Esophagus muscularis mucosa (tissue), 4 donors: ENCODE results near the gene CYP19A1. TPM values are rescaled to one million over a fixed set of nuclear protein-coding genes. Genes with fewer than 3 reads are reported as not detected.
A peak's percentile ranks its signal among the peaks of the same experiment; 100 is the strongest.
"Not testable (repeated sequence)": the region's sequence is repeated elsewhere in the genome, so short reads cannot be mapped to it uniquely, and the experiment has no call there.

ENCODE experiments used
- DNase-seq: peaks from one replicate; pipeline ENCODE4 v3.0.0-alpha.2; 2017; ENCODE audit errors: extremely low spot score
- H3K27ac ChIP-seq, 4 donors: fragments of 200-600 bp; sonication (generic); replicated peaks in 1 of 4; 1 replicate in 3 of 4; 2 replicates in 1 of 4; pipeline ENCODE4 v1.5.1; 2016 to 2019; ENCODE audit warnings: mild to moderate bottlenecking in 1 of 4
- H3K27me3 ChIP-seq, 4 donors: fragments of 200-600 bp; sonication (generic); one replicate each; pipeline versions ENCODE4 v1.5.1 to v1.6.0; 2016 to 2019
- H3K36me3 ChIP-seq, 4 donors: fragments of 200-600 bp; sonication (generic); one replicate each; pipeline ENCODE4 v1.5.1; 2016 to 2019
- H3K4me1 ChIP-seq, 4 donors: fragments of 200-600 bp; sonication (generic); one replicate each; pipeline ENCODE4 v1.5.1; 2016 to 2019
- H3K4me3 ChIP-seq, 4 donors: fragments of 200-600 bp; sonication (generic); 1 replicate in 2 of 4; 2 replicates in 2 of 4; pipeline ENCODE4 v1.5.1; 2016 to 2019; ENCODE audit warnings: mild to moderate bottlenecking in 4 of 4, moderate library complexity in 1 of 4
- H3K9me3 ChIP-seq, 4 donors: fragments of 200-600 bp; sonication (generic); 1 replicate in 3 of 4; 2 replicates in 1 of 4; pipeline ENCODE4 v1.5.1; 2016 to 2019
- CTCF ChIP-seq, 3 experiments: fragments of 200-600 bp in 2 of 3; fragments of 450-650 bp in 1 of 3; sonication (generic) in 2 of 3; IDR thresholded peaks; one replicate each; pipeline ENCODE4 v1.5.1; 2017 to 2019; ENCODE audit warnings: antibody characterized with exemption in 3 of 3, mild to moderate bottlenecking in 2 of 3, moderate library complexity in 1 of 3
- EP300 ChIP-seq: sonication (generic); formaldehyde crosslinking; IDR thresholded peaks from one replicate; pipeline ENCODE4 v1.6.1; 2017; ENCODE audit warnings: antibody characterized with exemption
- POLR2A ChIP-seq: fragments of 450-650 bp; IDR thresholded peaks from one replicate; pipeline ENCODE4 v1.6.1; 2017; ENCODE audit warnings: antibody characterized with exemption, moderate library complexity, mild to moderate bottlenecking, low read depth
- POLR2AphosphoS5 ChIP-seq, 2 donors: sonication (generic); formaldehyde crosslinking; IDR thresholded peaks; one replicate each; pipeline ENCODE4 v1.6.1; 2017; ENCODE audit warnings: antibody characterized with exemption in 2 of 2
- WGBS: methylation state at CpG from one replicate; pipeline ENCODE4 v1.1.5; 2018; 5-methylcytosine and 5-hydroxymethylcytosine counted together
- intact Hi-C: fragments of 100-400 bp; cut with DNase I; formaldehyde crosslinking; loops from one replicate; pipeline ENCODE4 v1.15.1; 2023
- total RNA-seq, 4 donors: library from RNA; depleted of rRNA; stranded (reverse); fragments of >200 nt; gene quantifications; one replicate each; pipeline versions ENCODE4 v1.1.0 to v1.2.1, GENCODE V29; 2016

Gene CYP19A1
- total RNA-seq, 4 donors from 2014 or later = 1.5 to 3.5 (median 2.1) TPM; not detected in 1

- DNase-seq = no peak
- H3K27me3 ChIP-seq = peaks cover 0 to 16% (median 0%) of the 10 kb centered on the region in 4 donors
- H3K27ac ChIP-seq = no peak overlapping the region
- intact Hi-C loops = no loop called here
- H3K4me3 ChIP-seq = no peak overlapping the region
- H3K9me3 ChIP-seq = no peaks in the 10 kb centered on the region
- TF ChIP-seq EP300 = no peak
- H3K36me3 ChIP-seq = no peaks in the 10 kb centered on the region
- H3K4me1 ChIP-seq = peaks cover 11 to 16% (median 13%) of the 10 kb centered on the region in 4 donors
- WGBS = 80% methylated on average over 7 of the region's 7 CpGs
These were observed 147.2 kb downstream of the CYP19A1 start for GRCh38 chr15:51191072-51191670.

GRCh38 chr15:51190424-51191068 is 147.8 kb downstream of the CYP19A1 start:
- peaks cover 11 to 16% (median 13%) of the 10 kb centered on the region in 4 donors for H3K4me1 ChIP-seq
- TF ChIP-seq POLR2AphosphoS5 (IDR thresholded peaks at IDR 0.05) (no peak), EP300 (no peak), CTCF (IDR thresholded peaks at IDR 0.05) (no peak), POLR2A (no peak)
- no peaks in the 10 kb centered on the region for H3K36me3 ChIP-seq
- 84% methylated on average over 8 of the region's 8 CpGs for WGBS
- H3K27me3 ChIP-seq = peaks cover 0 to 12% (median 0%) of the 10 kb centered on the region in 4 donors
- no peak for DNase-seq
- intact Hi-C loops = no loop called here
- no peak overlapping the region for H3K4me3 ChIP-seq
- no peak overlapping the region for H3K27ac ChIP-seq
- H3K9me3 ChIP-seq = no peaks in the 10 kb centered on the region

GRCh38 chr15:51189669-51190385 is 148.6 kb downstream of the CYP19A1 start:
- WGBS = 58% methylated on average over 6 of the region's 6 CpGs
- Histone ChIP-seq H3K36me3 (no peaks in the 10 kb centered on the region), H3K9me3 (no peaks in the 10 kb centered on the region), H3K4me3 (no peak overlapping the region), H3K27me3 (peaks cover 0 to 12% (median 0%) of the 10 kb centered on the region in 4 donors), H3K4me1 (peaks cover 11 to 16% (median 13%) of the 10 kb centered on the region in 4 donors), H3K27ac (no peak overlapping the region)
- intact Hi-C loops = no loop called here
- no peak for DNase-seq
- TF ChIP-seq POLR2A (no peak), CTCF (IDR thresholded peaks at IDR 0.05) (no peak), EP300 (no peak), POLR2AphosphoS5 (IDR thresholded peaks at IDR 0.05) (no peak)

GRCh38 chr15:51188791-51189190 is 149.6 kb downstream of the CYP19A1 start:
- H3K27me3 ChIP-seq, H3K4me3 ChIP-seq, H3K36me3 ChIP-seq, H3K9me3 ChIP-seq, intact Hi-C loops, H3K27ac ChIP-seq: not testable (repeated sequence)
- WGBS = 65% methylated on average over 6 of the region's 6 CpGs
- peak; percentile 64 for DNase-seq
- H3K4me1 ChIP-seq = peaks cover 11 to 16% (median 13%) of the 10 kb centered on the region in 4 donors

- intact Hi-C loops = no loop called here
- Histone ChIP-seq H3K4me1 (peaks cover 4 to 12% (median 7%) of the 10 kb centered on the region in 4 donors), H3K27me3 (no peaks in the 10 kb centered on the region), H3K36me3 (no peaks in the 10 kb centered on the region), H3K27ac (no peak overlapping the region), H3K9me3 (no peaks in the 10 kb centered on the region), H3K4me3 (no peak overlapping the region)
- 87% methylated on average over 4 of the region's 4 CpGs for WGBS
- TF ChIP-seq POLR2AphosphoS5 (IDR thresholded peaks at IDR 0.05) (no peak), CTCF (IDR thresholded peaks at IDR 0.05) (no peak), EP300 (no peak), POLR2A (no peak)
- DNase-seq = no peak
These were observed 151.5 kb downstream of the CYP19A1 start for GRCh38 chr15:51186891-51187290.
